ENCODE results near the gene RNF20. TPM values are rescaled to one million over a fixed set of nuclear protein-coding genes. Genes with fewer than 3 reads are reported as not detected.
A peak's percentile ranks its signal among the peaks of the same experiment; 100 is the strongest.

Gene RNF20

GRCh38 chr9:101601904-101602765, 68.5 kb downstream of the RNF20 start:
- no peaks in the 10 kb centered on the region for H3K4me1 ChIP-seq (ENCODE audit: control insufficient read depth, insufficient read depth, low read depth, low read length)
- WGBS, result 44% methylated on average over 8 of the region's 11 CpGs
- no peak overlapping the region for H2BK5ac ChIP-seq (ENCODE audit: low read depth, low read length, poor library complexity, severe bottlenecking)
- H2BK15ac ChIP-seq (ENCODE audit: low read depth, poor library complexity, severe bottlenecking), result no peak overlapping the region
- H3K79me1 ChIP-seq (replicated peaks; ENCODE audit: low read length, poor library complexity, severe bottlenecking), result no peaks in the 10 kb centered on the region
- no peak overlapping the region for H4K8ac ChIP-seq (ENCODE audit: low read length)
- no peak overlapping the region for H3K18ac ChIP-seq (ENCODE audit: low read depth in 1 of 2, low read length in 2 of 2)
- no peak overlapping the region for H3K9ac ChIP-seq (ENCODE audit: low read length)
- H4K91ac ChIP-seq (ENCODE audit: low read length), result no peak overlapping the region
- H2BK12ac ChIP-seq (ENCODE audit: low read length in 2 of 2), result no peak overlapping the region
- H3K14ac ChIP-seq (ENCODE audit: low read length in 2 of 2), result no peak overlapping the region
- no peak overlapping the region for H3K4ac ChIP-seq (ENCODE audit: low read depth in 1 of 2, low read length in 2 of 2)
- H2BK120ac ChIP-seq (ENCODE audit: low read depth, low read length), result no peak overlapping the region
- no peak overlapping the region for H3K27ac ChIP-seq (ENCODE audit: low read length, poor library complexity, severe bottlenecking)
- H2AK5ac ChIP-seq (ENCODE audit: low read length, severe bottlenecking), result no peak overlapping the region
- no peak overlapping the region for H2AFZ ChIP-seq (ENCODE audit: low read depth, low read length)
- peaks cover 19 to 63% of the 10 kb centered on the region in 2 experiments for H3K27me3 ChIP-seq (ENCODE audit: control insufficient read depth in 1 of 2, insufficient read depth in 1 of 2, low read length in 2 of 2)
- no peak overlapping the region for H3K23ac ChIP-seq (ENCODE audit: low read length in 2 of 2)
- no peak overlapping the region for H3K4me2 ChIP-seq (ENCODE audit: low read length, poor library complexity, severe bottlenecking)
- no peaks in the 10 kb centered on the region for H3K9me3 ChIP-seq (ENCODE audit: control insufficient read depth, low read length)
- DNase-seq, result peak; percentile 54
- H3K4me3 ChIP-seq (ENCODE audit: insufficient read depth in 1 of 2, low read depth in 1 of 2, low read length in 2 of 2), result no peak overlapping the region
- no peaks in the 10 kb centered on the region for H3K36me3 ChIP-seq (ENCODE audit: control insufficient read depth in 1 of 2, insufficient read depth in 2 of 2, low read depth in 1 of 2, low read length in 2 of 2)

DNA sequence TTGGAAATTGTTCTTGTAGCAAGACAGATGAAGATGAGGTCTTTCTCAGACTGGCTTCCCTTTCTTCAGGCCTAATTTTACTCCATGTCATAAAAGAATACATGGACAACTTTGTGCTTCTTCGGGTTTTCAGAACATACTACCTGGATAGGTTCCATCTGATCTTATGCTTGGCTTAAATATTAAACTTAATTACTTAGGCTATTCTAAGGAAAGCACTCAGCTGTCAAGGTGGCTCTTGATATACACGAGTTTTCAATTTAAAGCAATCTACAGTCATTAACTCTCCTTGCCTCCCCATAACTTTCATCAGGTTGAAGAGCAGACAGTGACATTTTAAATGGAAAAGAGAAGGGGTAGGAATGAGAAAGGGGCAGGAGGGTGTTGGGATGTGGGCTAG, 70.6 kb downstream of the RNF20 start:
- H4K8ac ChIP-seq (ENCODE audit: low read length), result no peak overlapping the region
- H3K4me2 ChIP-seq (ENCODE audit: low read length, poor library complexity, severe bottlenecking), result no peak overlapping the region
- H4K91ac ChIP-seq (ENCODE audit: low read length), result no peak overlapping the region
- DNase-seq, result no peak
- no peaks in the 10 kb centered on the region for H3K36me3 ChIP-seq (ENCODE audit: control insufficient read depth in 1 of 2, insufficient read depth in 2 of 2, low read depth in 1 of 2, low read length in 2 of 2)
- no peak overlapping the region for H3K4me3 ChIP-seq (ENCODE audit: insufficient read depth in 1 of 2, low read depth in 1 of 2, low read length in 2 of 2)
- no peak overlapping the region for H2AFZ ChIP-seq (ENCODE audit: low read depth, low read length)
- no peak overlapping the region for H3K18ac ChIP-seq (ENCODE audit: low read depth in 1 of 2, low read length in 2 of 2)
- no peaks in the 10 kb centered on the region for H3K4me1 ChIP-seq (ENCODE audit: control insufficient read depth, insufficient read depth, low read depth, low read length)
- H3K23ac ChIP-seq (ENCODE audit: low read length in 2 of 2), result no peak overlapping the region
- H3K9ac ChIP-seq (ENCODE audit: low read length), result no peak overlapping the region
- H3K27ac ChIP-seq (ENCODE audit: low read length, poor library complexity, severe bottlenecking), result no peak overlapping the region
- no peak overlapping the region for H2AK5ac ChIP-seq (ENCODE audit: low read length, severe bottlenecking)
- no peaks in the 10 kb centered on the region for H3K9me3 ChIP-seq (ENCODE audit: control insufficient read depth, low read length)
- peaks cover 14 to 59% of the 10 kb centered on the region in 2 experiments for H3K27me3 ChIP-seq (ENCODE audit: control insufficient read depth in 1 of 2, insufficient read depth in 1 of 2, low read length in 2 of 2)
- H2BK5ac ChIP-seq (ENCODE audit: low read depth, low read length, poor library complexity, severe bottlenecking), result no peak overlapping the region
- no peak overlapping the region for H2BK12ac ChIP-seq (ENCODE audit: low read length in 2 of 2)
- H3K4ac ChIP-seq (ENCODE audit: low read depth in 1 of 2, low read length in 2 of 2), result no peak overlapping the region
- WGBS, result 49% methylated on average over 2 of the region's 2 CpGs
- H2BK120ac ChIP-seq (ENCODE audit: low read depth, low read length), result no peak overlapping the region
- no peak overlapping the region for H2BK15ac ChIP-seq (ENCODE audit: low read depth, poor library complexity, severe bottlenecking)
- H3K79me1 ChIP-seq (replicated peaks; ENCODE audit: low read length, poor library complexity, severe bottlenecking), result no peaks in the 10 kb centered on the region
- H3K14ac ChIP-seq (ENCODE audit: low read length in 2 of 2), result no peak overlapping the region

GRCh38 chr9:101605547-101605946, 71.9 kb downstream of the RNF20 start:
- no peak overlapping the region for H2AFZ ChIP-seq (ENCODE audit: low read depth, low read length)
- H3K9me3 ChIP-seq (ENCODE audit: control insufficient read depth, low read length), result no peaks in the 10 kb centered on the region
- H3K36me3 ChIP-seq (ENCODE audit: control insufficient read depth in 1 of 2, insufficient read depth in 2 of 2, low read depth in 1 of 2, low read length in 2 of 2), result no peaks in the 10 kb centered on the region
- H2BK120ac ChIP-seq (ENCODE audit: low read depth, low read length), result no peak overlapping the region
- H3K79me1 ChIP-seq (replicated peaks; ENCODE audit: low read length, poor library complexity, severe bottlenecking), result no peaks in the 10 kb centered on the region
- no peak overlapping the region for H3K4ac ChIP-seq (ENCODE audit: low read depth in 1 of 2, low read length in 2 of 2)
- no peak overlapping the region for H2BK15ac ChIP-seq (ENCODE audit: low read depth, poor library complexity, severe bottlenecking)
- H2BK5ac ChIP-seq (ENCODE audit: low read depth, low read length, poor library complexity, severe bottlenecking), result no peak overlapping the region
- no peak overlapping the region for H3K4me2 ChIP-seq (ENCODE audit: low read length, poor library complexity, severe bottlenecking)
- no peak overlapping the region for H4K91ac ChIP-seq (ENCODE audit: low read length)
- H3K9ac ChIP-seq (ENCODE audit: low read length), result no peak overlapping the region
- peaks cover 14 to 49% of the 10 kb centered on the region in 2 experiments for H3K27me3 ChIP-seq (ENCODE audit: control insufficient read depth in 1 of 2, insufficient read depth in 1 of 2, low read length in 2 of 2)
- no peak overlapping the region for H2BK12ac ChIP-seq (ENCODE audit: low read length in 2 of 2)
- no peak overlapping the region for H3K14ac ChIP-seq (ENCODE audit: low read length in 2 of 2)
- no peak overlapping the region for H3K18ac ChIP-seq (ENCODE audit: low read depth in 1 of 2, low read length in 2 of 2)
- DNase-seq, result no peak
- H2AK5ac ChIP-seq (ENCODE audit: low read length, severe bottlenecking), result no peak overlapping the region
- WGBS, result 83% methylated on average over 2 of the region's 3 CpGs
- no peaks in the 10 kb centered on the region for H3K4me1 ChIP-seq (ENCODE audit: control insufficient read depth, insufficient read depth, low read depth, low read length)
- H4K8ac ChIP-seq (ENCODE audit: low read length), result no peak overlapping the region
- no peak overlapping the region for H3K27ac ChIP-seq (ENCODE audit: low read length, poor library complexity, severe bottlenecking)
- H3K23ac ChIP-seq (ENCODE audit: low read length in 2 of 2), result no peak overlapping the region
- H3K4me3 ChIP-seq (ENCODE audit: insufficient read depth in 1 of 2, low read depth in 1 of 2, low read length in 2 of 2), result no peak overlapping the region

Small RNA genes lying within 50 kb of the gene (small RNA-seq; reads per million reads assigned to genes)
- not detected for gene AL353621.1 (ENCODE audit: low read depth)

Data from mesenchymal stem cell (in vitro differentiated cells and primary cell).